Measurements from ENCODE around the gene SNX10.

The SNX10 gene

GRCh38 chr7:26295586-26295985 is 3.9 kb downstream of the SNX10 start:
- DNase-seq (ENCODE audit: low read depth in 2 of 2, low spot score in 1 of 2) = no peak

GRCh38 chr7:26298472-26299058 is 6.9 kb downstream of the SNX10 start:
- DNase-seq (ENCODE audit: low read depth in 2 of 2, low spot score in 1 of 2) = no peak

- no peak for DNase-seq (ENCODE audit: low read depth in 2 of 2, low spot score in 1 of 2)
Observed at GRCh38 chr7:26305090-26305868, 13.6 kb downstream of the SNX10 start.

- DNase-seq (ENCODE audit: low read depth in 2 of 2, low spot score in 1 of 2) = no peak
Observed at GRCh38 chr7:26305869-26306665, 14.4 kb downstream of the SNX10 start.

- DNase-seq (ENCODE audit: low read depth in 2 of 2, low spot score in 1 of 2) = no peak
Observed at GRCh38 chr7:26306790-26307189, 15.1 kb downstream of the SNX10 start.

- DNase-seq (ENCODE audit: low read depth in 2 of 2, low spot score in 1 of 2) = no peak
Observed at GRCh38 chr7:26307226-26307625, 15.6 kb downstream of the SNX10 start.

- DNase-seq (ENCODE audit: low read depth in 2 of 2, low spot score in 1 of 2) = no peak
Observed at GRCh38 chr7:26307791-26308190, 16.1 kb downstream of the SNX10 start.

- DNase-seq (ENCODE audit: low read depth in 2 of 2, low spot score in 1 of 2) = no peak
Observed at GRCh38 chr7:26308551-26308950, 16.9 kb downstream of the SNX10 start.

- no peak for DNase-seq (ENCODE audit: low read depth in 2 of 2, low spot score in 1 of 2)
Observed at GRCh38 chr7:26309089-26309488, 17.4 kb downstream of the SNX10 start.

GRCh38 chr7:26311798-26312197 is 20.1 kb downstream of the SNX10 start:
- DNase-seq (ENCODE audit: low read depth in 2 of 2, low spot score in 1 of 2) = no peak

- no peak for DNase-seq (ENCODE audit: low read depth in 2 of 2, low spot score in 1 of 2)
Observed at GRCh38 chr7:26317211-26317610, 25.5 kb downstream of the SNX10 start.

GRCh38 chr7:26318921-26319320 is 27.3 kb downstream of the SNX10 start:
- DNase-seq (ENCODE audit: low read depth in 2 of 2, low spot score in 1 of 2) = no peak

- no peak for DNase-seq (ENCODE audit: low read depth in 2 of 2, low spot score in 1 of 2)
Observed at GRCh38 chr7:26319636-26320035, 28.0 kb downstream of the SNX10 start.

- DNase-seq (ENCODE audit: low read depth in 2 of 2, low spot score in 1 of 2) = no peak
Observed at GRCh38 chr7:26320878-26321277, 29.2 kb downstream of the SNX10 start.

GRCh38 chr7:26321435-26321834 is 29.8 kb downstream of the SNX10 start:
- DNase-seq (ENCODE audit: low read depth in 2 of 2, low spot score in 1 of 2) = no peak

- DNase-seq (ENCODE audit: low read depth in 2 of 2, low spot score in 1 of 2) = no peak
Observed at GRCh38 chr7:26326211-26326610, 34.5 kb downstream of the SNX10 start.

- no peak for DNase-seq (ENCODE audit: low read depth in 2 of 2, low spot score in 1 of 2)
Observed at GRCh38 chr7:26328498-26329390, 37.1 kb downstream of the SNX10 start.

GRCh38 chr7:26329520-26330255 is 38.0 kb downstream of the SNX10 start:
- no peak for DNase-seq (ENCODE audit: low read depth in 2 of 2, low spot score in 1 of 2)

- DNase-seq (ENCODE audit: low read depth in 2 of 2, low spot score in 1 of 2) = no peak
Observed at GRCh38 chr7:26331113-26331512, 39.5 kb downstream of the SNX10 start.

GRCh38 chr7:26331789-26332188 is 40.1 kb downstream of the SNX10 start:
- DNase-seq (ENCODE audit: low read depth in 2 of 2, low spot score in 1 of 2) = no peak
